OCI-LY7 (cell line): ENCODE results near the gene TRDN. TPM values are rescaled to one million over a fixed set of nuclear protein-coding genes. Genes with fewer than 3 reads are reported as not detected.
"Not testable (repeated sequence)": the region's sequence is repeated elsewhere in the genome, so short reads cannot be mapped to it uniquely, and the experiment has no call there.

Source experiments
- BruUV-seq: library from RNA; stranded (reverse); fragments of 400-500 nt; replicated peaks from 2 replicates; lab custom pipeline; 2021; lab: Mats Ljungman, UMichigan
- CTCF ChIA-PET: fragments of 300-600 bp; sonication (Branson Sonifier 250); formaldehyde crosslinking; loops from one replicate; lab custom pipeline; 2022; ENCODE audit warnings: antibody characterized with exemption; ENCODE audit not compliant: unreplicated experiment; lab: Charles Lee
- POLR2A ChIA-PET: fragments of 300-600 bp; sonication (Branson Sonifier 250); formaldehyde crosslinking; loops from one replicate; lab custom pipeline; 2022; ENCODE audit warnings: antibody characterized with exemption; lab: Charles Lee
- DNase-seq: peaks from one replicate; pipeline ENCODE4 v3.0.0-alpha.2; 2015; ENCODE audit warnings: low spot score
- H2AFZ ChIP-seq: fragments of 200-600 bp; sonication (generic), shearing (Covaris generic); 2 replicates; pipeline ENCODE4 v1.6.1; 2014; ENCODE audit warnings: mild to moderate bottlenecking, antibody characterized with exemption, low read length, moderate library complexity
- H3K27ac ChIP-seq: fragments of 200-600 bp; sonication (generic); 2 replicates; pipeline ENCODE4 v1.5.1; 2014; ENCODE audit warnings: mixed run types, low read depth, mild to moderate bottlenecking, moderate library complexity, low read length, inconsistent platforms; ENCODE audit not compliant: poor library complexity, severe bottlenecking
- H3K36me3 ChIP-seq: fragments of 200-600 bp; sonication (generic); 2 replicates; pipeline ENCODE4 v1.6.1; 2014; ENCODE audit warnings: mild to moderate bottlenecking, antibody characterized with exemption, low read length, moderate library complexity, mixed read lengths; ENCODE audit not compliant: insufficient read depth
- H3K4me1 ChIP-seq: fragments of 200-600 bp; sonication (generic); 2 replicates; pipeline ENCODE4 v1.5.1; 2014; ENCODE audit warnings: mild to moderate bottlenecking, low read length; ENCODE audit not compliant: insufficient read depth, poor library complexity, severe bottlenecking
- H3K4me2 ChIP-seq: fragments of 200-600 bp; sonication (generic); 2 replicates; pipeline ENCODE4 v1.6.1; 2014; ENCODE audit warnings: mild to moderate bottlenecking, low read length
- H3K4me3 ChIP-seq: fragments of 200-600 bp; sonication (generic); 2 replicates; pipeline ENCODE4 v1.5.1; 2014; ENCODE audit warnings: mild to moderate bottlenecking, low read depth, low read length; ENCODE audit not compliant: poor library complexity, severe bottlenecking
- H3K79me2 ChIP-seq: fragments of 200-600 bp; sonication (generic); 2 replicates; pipeline ENCODE4 v1.6.1; 2016; ENCODE audit warnings: low read depth, mild to moderate bottlenecking, low read length, moderate library complexity, mixed read lengths; ENCODE audit not compliant: insufficient read depth
- H3K9me2 ChIP-seq: fragments of 200-600 bp; sonication (generic); 2 replicates; pipeline ENCODE4 v1.6.1; 2016; ENCODE audit warnings: mild to moderate bottlenecking, low read length, mixed read lengths; ENCODE audit not compliant: insufficient read depth
- H3K9me3 ChIP-seq: fragments of 200-600 bp; sonication (generic); 2 replicates; pipeline ENCODE4 v1.6.1; 2014; ENCODE audit warnings: mild to moderate bottlenecking, mixed run types, low read length, mixed read lengths
- H4K20me1 ChIP-seq: fragments of 200-600 bp; sonication (generic); 2 replicates; pipeline ENCODE4 v1.6.1; 2014; ENCODE audit warnings: mild to moderate bottlenecking, antibody characterized with exemption, low read length, moderate library complexity, mixed read lengths; ENCODE audit not compliant: insufficient read depth
- EZH2phosphoT487 ChIP-seq: fragments of 200-600 bp; sonication (generic); IDR thresholded peaks from 2 replicates; pipeline ENCODE4 v1.6.1; 2018; ENCODE audit warnings: low read depth, borderline replicate concordance, mild to moderate bottlenecking, mixed run types, antibody characterized with exemption, low read length, moderate library complexity, mixed read lengths
- intact Hi-C: fragments of 100-400 bp; cut with micrococcal nuclease; formaldehyde crosslinking; loops from one replicate; pipeline ENCODE4 v1.10.0; 2022; ENCODE audit not compliant: unreplicated experiment
- total RNA-seq, 2 experiments: library from RNA; depleted of rRNA in 1 of 2; stranded (reverse); fragments of >200 nt in 1 of 2; shearing (Covaris generic) in 1 of 2; gene quantifications; 2 replicates each; pipeline ENCODE4 v1.2.3, GENCODE V29; 2014 to 2022
- TF ChIP-seq, protein P1 (sequence below): fragments of 200-600 bp; sonication (generic); conservative IDR thresholded peaks from 2 replicates; pipeline ENCODE4 v1.5.1; 2014; ENCODE audit warnings: mild to moderate bottlenecking, antibody characterized with exemption, low read length, moderate library complexity, mixed read lengths

TRDN gene
- total RNA-seq, 2 experiments from 2014 or later, result not detected

GRCh38 chr6:123588546-123588895, 48.2 kb downstream of the TRDN start:
- Histone ChIP-seq H3K4me1 (no peaks in the 10 kb centered on the region), H3K36me3 (no peaks in the 10 kb centered on the region), H2AFZ (no peak overlapping the region), H4K20me1 (no peaks in the 10 kb centered on the region), H3K27ac (no peak overlapping the region), H3K4me2 (no peak overlapping the region), H3K9me3 (no peaks in the 10 kb centered on the region), H3K79me2 (no peaks in the 10 kb centered on the region), H3K9me2 (no peaks in the 10 kb centered on the region), H3K4me3 (no peak overlapping the region)
- intact Hi-C loops, result no loop called here
- CTCF ChIA-PET, result no interaction called here
- POLR2A ChIA-PET, result no interaction called here
- TF ChIP-seq, protein P1, sequence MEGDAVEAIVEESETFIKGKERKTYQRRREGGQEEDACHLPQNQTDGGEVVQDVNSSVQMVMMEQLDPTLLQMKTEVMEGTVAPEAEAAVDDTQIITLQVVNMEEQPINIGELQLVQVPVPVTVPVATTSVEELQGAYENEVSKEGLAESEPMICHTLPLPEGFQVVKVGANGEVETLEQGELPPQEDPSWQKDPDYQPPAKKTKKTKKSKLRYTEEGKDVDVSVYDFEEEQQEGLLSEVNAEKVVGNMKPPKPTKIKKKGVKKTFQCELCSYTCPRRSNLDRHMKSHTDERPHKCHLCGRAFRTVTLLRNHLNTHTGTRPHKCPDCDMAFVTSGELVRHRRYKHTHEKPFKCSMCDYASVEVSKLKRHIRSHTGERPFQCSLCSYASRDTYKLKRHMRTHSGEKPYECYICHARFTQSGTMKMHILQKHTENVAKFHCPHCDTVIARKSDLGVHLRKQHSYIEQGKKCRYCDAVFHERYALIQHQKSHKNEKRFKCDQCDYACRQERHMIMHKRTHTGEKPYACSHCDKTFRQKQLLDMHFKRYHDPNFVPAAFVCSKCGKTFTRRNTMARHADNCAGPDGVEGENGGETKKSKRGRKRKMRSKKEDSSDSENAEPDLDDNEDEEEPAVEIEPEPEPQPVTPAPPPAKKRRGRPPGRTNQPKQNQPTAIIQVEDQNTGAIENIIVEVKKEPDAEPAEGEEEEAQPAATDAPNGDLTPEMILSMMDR, result no peak
- TF ChIP-seq EZH2phosphoT487, result no peak
- BruUV-seq, result no TSS peak
- DNase-seq, result no peak

DNA sequence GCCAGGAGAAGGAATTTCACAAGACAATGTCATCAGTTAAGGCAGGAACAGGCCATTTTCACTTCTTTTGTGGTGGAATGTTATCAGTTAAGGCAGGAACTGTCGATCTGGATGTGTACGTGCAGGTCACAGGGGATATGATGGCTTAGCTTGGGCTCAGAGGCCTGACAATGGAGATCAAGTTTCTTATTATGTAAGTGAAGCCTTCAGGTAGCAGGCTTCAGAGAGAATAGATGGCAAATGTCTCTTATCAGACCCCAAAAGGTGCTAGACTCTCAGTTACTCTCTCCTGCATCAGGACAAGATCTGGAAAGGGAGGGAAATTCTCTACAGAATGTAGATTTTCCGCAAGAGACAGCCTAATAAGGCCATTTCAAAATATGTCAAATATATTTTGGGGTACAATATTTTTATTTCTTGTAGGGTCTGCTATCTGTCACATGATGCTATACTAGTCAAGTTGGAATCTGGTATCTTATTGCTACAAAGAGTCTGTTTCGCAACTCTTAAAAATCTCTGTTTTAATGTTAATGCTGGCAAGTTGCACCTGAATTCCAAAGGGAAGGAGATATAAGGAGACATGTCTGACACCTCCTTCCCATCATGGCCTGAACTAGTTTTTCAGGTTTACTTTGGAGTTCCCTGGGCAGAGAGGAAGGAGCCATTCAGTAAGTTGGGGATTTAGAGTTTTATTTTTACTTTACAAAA, 48.8 kb downstream of the TRDN start:
- Histone ChIP-seq H3K9me3 (no peaks in the 10 kb centered on the region), H3K79me2 (no peaks in the 10 kb centered on the region), H3K4me2 (no peak overlapping the region), H3K36me3 (no peaks in the 10 kb centered on the region), H3K27ac (no peak overlapping the region), H2AFZ (no peak overlapping the region), H3K9me2 (no peaks in the 10 kb centered on the region), H3K4me3 (no peak overlapping the region), H3K4me1 (no peaks in the 10 kb centered on the region), H4K20me1 (no peaks in the 10 kb centered on the region)
- TF ChIP-seq, protein P1, result no peak
- no peak for TF ChIP-seq EZH2phosphoT487
- no TSS peak for BruUV-seq
- POLR2A ChIA-PET, result no interaction called here
- CTCF ChIA-PET, result no interaction called here
- intact Hi-C loops, result no loop called here
- no peak for DNase-seq

GRCh38 chr6:123587407-123587806, 49.3 kb downstream of the TRDN start:
- BruUV-seq, H4K20me1 ChIP-seq, H3K79me2 ChIP-seq, H3K36me3 ChIP-seq, CTCF ChIA-PET, POLR2A ChIA-PET, H2AFZ ChIP-seq, H3K4me1 ChIP-seq, intact Hi-C loops, H3K27ac ChIP-seq, H3K9me3 ChIP-seq, DNase-seq, H3K4me3 ChIP-seq, H3K4me2 ChIP-seq, H3K9me2 ChIP-seq: not testable (repeated sequence)
